IPS DF 19.7 (cell line): ENCODE data around the gene PPP2R2B.

ENCODE experiments used
- DNase-seq: peaks from one replicate; pipeline ENCODE4 v3.0.0-alpha.2; 2013; ENCODE audit warnings: low read depth, low spot score

The PPP2R2B gene

DNA sequence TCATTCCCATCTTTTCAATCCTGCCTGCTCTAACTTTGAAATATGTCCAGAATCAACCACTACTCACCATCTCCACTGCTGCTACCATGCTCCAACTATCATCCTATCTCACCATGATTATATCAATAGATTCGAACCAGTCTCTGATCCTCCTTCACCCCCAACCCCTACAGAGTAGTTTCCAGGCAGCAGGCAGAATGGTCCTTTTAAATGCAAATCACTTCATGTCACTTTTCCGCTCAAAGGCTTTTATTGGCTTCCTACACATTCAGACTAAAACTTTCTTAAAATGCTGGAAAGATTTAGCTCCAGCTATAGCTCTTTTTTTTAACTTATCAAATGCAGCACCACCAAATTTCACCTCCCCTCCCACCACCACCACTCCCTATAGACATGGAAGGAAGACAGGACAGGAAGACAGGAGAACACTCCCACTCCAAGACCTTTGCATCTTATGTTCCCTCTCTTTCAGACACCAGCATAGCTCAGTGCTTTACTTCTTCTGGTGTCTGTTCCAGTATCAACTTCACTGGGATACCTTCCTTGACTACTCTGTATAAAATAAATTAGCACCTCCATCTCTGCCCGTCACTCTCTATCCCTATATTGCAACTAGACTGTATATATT is 9.9 kb upstream of the PPP2R2B start:
- no peak for DNase-seq

DNA sequence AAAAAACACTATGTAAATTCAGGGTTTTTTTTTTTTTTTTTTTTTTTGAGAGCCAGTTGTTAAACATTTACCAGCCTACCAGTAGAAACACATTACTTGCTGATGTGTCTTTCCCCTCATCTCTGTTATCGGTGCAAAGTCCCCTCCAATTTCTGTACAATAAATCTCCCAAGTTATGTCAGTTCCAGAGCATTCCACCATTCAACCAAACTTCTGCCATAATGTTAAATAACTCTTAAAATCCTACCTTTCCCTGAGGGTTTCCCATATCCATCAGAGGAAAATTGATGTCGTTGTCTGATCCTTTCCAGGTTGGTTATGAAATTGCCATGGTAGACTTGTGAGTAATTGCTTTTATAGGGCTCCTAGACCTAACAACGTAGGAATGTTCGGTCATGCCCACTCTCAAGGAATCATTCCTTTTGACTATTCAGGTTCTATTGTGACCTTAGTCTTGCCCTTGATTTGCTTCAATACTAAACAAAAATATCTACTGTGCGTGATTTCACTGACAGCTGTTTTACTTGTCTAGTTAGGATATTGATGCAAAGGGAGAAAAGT is 5.6 kb upstream of the PPP2R2B start:
- DNase-seq = no peak

- no peak for DNase-seq
These were observed 5.0 kb upstream of the PPP2R2B start for GRCh38 chr5:146883511-146883910.

GRCh38 chr5:146880966-146881365 is 2.4 kb upstream of the PPP2R2B start:
- DNase-seq = no peak

DNA sequence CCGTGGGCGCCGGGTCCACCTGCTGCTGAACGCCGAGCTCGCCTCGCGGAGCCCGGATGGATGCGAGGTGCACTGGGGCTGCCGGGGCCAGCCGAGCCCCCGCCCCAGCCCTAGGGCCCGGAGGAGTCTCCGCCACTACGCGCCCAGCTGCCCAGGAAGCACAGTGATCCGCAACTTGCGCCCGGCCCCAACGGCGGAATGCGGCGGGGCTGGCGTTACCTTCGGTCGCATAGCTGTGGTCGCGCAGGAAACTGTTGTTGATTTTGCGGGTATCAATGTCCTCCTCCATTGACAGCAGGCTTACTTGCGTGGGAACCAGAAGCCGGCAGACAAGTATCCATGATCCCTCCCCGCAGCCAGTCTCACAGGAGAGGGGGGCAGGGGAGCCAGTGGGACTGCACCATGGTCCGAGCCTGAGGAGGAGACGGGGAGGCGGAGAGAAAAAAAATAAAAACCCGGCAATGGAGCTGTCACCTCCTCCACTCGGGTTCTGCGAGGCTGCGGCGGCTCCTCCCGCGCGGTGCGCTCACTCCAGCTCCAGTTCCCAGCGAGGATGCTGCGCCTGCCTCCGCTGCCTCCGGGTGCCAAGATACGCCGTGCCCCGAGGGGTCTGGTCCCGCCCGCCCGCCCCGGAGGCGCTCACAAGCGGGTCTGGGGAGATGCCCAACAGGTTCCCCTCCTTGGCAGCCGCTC is 628 bp downstream of the PPP2R2B start:
- DNase-seq = no peak

- DNase-seq = no peak
These were observed 1.3 kb downstream of the PPP2R2B start for GRCh38 chr5:146877178-146877681.

DNA sequence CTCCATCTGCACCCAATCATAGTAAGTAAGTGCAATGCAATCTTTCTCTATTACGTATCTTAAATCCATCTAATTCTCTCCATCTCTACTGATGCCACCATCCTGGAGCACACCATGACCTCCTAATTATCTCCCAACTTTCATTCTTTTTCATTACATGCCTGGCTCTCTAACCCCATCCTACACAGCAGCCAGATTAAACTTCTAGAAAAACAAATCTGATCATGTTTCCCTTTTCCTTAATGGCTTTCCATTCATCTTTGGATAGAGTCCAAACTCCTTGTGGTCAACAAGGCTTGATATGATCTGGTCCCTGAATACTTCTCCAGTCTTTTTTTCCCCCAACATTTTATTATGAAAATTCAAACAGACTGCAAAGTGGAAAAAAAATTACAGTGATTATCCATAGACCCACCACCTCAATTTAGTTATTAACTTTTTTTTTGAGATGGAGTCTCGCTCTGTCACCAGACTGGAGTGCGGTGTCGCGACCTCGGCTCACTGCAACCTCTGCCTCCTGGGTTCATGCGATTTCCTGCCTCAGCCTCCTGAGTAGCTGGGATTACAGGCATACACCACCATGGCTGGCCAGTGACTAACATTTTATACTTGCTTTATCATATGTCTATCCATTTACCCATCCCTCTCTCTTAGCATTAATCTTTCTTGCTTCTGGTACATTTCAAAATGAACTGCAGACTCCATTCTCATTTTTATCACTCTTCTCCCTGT is 5.2 kb downstream of the PPP2R2B start:
- DNase-seq = no peak

GRCh38 chr5:146872188-146872587 is 6.4 kb downstream of the PPP2R2B start:
- no peak for DNase-seq

DNA sequence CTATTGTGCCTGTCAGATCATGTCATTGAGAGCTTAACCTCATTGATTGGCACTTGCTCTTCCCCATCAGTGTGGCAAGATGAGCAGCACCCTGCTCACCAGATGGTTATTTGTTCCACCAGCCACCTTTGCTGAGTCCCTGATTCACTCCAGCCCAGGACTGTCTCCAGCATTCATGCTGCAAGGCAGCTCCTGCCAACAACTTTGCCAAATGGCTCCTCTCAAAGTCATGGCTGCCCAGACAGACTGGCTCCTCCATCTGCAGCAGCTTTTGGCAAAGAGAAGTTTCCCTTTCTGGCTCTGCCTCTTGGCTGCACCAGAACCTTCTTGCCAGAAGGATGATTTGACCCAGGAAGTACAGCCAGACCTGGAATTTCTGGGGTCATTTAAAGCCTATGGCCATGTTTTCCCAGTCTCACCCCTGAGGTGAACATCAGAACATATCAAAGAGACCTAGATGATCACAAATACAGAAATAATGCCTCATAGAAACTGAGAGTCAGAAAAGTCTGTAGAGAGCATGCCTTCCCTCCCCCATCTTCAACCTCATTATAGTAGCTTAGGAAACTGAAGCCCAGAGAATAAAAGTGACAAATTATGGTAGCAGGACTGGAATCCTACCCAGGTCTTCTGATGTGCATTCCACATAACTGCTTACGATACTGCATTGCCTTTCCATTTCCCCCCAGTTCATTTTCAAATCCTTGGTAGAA is 10.4 kb downstream of the PPP2R2B start:
- no peak for DNase-seq

- no peak for DNase-seq
These were observed 12.3 kb downstream of the PPP2R2B start for GRCh38 chr5:146866263-146866662.

GRCh38 chr5:146862641-146863040 is 15.9 kb downstream of the PPP2R2B start:
- no peak for DNase-seq

- DNase-seq = no peak
These were observed 18.2 kb downstream of the PPP2R2B start for GRCh38 chr5:146860213-146860893.

DNA sequence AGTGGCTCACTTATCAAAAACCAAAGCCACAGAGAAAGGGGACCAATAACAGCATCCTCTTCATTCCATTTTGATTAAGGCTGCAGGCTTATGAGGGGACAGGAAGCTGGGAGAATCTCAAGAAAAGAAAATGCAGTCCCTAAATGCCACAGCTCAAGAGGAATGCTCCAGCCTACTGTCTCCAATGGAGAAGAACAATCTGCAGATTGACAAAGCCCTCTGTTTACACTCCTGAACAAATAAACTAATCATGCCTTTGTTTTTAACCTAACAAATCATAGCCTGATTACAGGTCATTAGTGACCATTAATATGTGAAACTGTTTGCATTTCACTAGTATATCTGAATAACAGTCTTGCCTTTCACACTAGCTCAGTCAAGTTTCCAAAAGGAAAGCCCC is 26.5 kb downstream of the PPP2R2B start:
- no peak for DNase-seq

DNA sequence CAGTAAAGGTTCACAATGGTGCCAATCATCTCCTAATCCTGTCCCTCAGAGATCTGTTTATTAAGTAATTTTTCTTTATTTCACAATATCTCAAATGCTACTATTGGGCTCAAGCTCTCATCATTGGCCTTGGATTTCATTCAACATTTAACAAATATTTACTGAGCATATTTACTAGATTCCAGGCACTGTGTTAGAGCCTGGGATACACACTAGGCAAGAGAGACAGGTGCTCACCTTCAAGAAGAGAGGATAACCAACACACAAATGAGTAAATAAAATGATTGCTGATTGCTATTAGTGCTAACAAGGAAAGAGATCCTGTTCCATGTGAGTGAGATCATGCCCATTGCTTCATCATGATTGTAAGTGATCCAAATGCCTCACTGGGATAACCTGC is 27.4 kb downstream of the PPP2R2B start:
- no peak for DNase-seq

GRCh38 chr5:146849694-146850303 is 28.8 kb downstream of the PPP2R2B start:
- no peak for DNase-seq

GRCh38 chr5:146848133-146848532 is 30.4 kb downstream of the PPP2R2B start:
- no peak for DNase-seq

GRCh38 chr5:146840016-146840415 is 38.5 kb downstream of the PPP2R2B start:
- peak; percentile 54 for DNase-seq

GRCh38 chr5:146836226-146836842 is 42.2 kb downstream of the PPP2R2B start:
- no peak for DNase-seq

- no peak for DNase-seq
These were observed 45.4 kb downstream of the PPP2R2B start for GRCh38 chr5:146832985-146833732.
